NCI-H1436 treated with DMSO at 0.1 percent for 48 hours (cell line): ENCODE measurements around the gene RNPS1.
"Not testable (repeated sequence)": the region's sequence is repeated elsewhere in the genome, so short reads cannot be mapped to it uniquely, and the experiment has no call there.

Experiments
- DNase-seq: peaks from one replicate; lab custom pipeline; 2025; lab: John Stamatoyannopoulos, UW

Gene RNPS1

GRCh38 chr16:2282866-2283555 is 15.1 kb upstream of the RNPS1 start:
- DNase-seq = no peak

GRCh38 chr16:2282262-2282661 is 14.3 kb upstream of the RNPS1 start:
- no peak for DNase-seq

GRCh38 chr16:2280981-2281542 is 13.1 kb upstream of the RNPS1 start:
- DNase-seq = no peak

GRCh38 chr16:2280461-2280860 is 12.5 kb upstream of the RNPS1 start:
- no peak for DNase-seq

GRCh38 chr16:2278956-2279800 is 11.3 kb upstream of the RNPS1 start:
- no peak for DNase-seq

- DNase-seq = no peak
Measured at GRCh38 chr16:2278272-2278608, 10.3 kb upstream of the RNPS1 start.

- no peak for DNase-seq
Measured at GRCh38 chr16:2277466-2278271, 9.7 kb upstream of the RNPS1 start.

GRCh38 chr16:2276368-2277195 is 8.7 kb upstream of the RNPS1 start:
- DNase-seq = no peak

GRCh38 chr16:2275476-2276367 is 7.8 kb upstream of the RNPS1 start:
- DNase-seq = no peak

- DNase-seq = no peak
Measured at GRCh38 chr16:2273931-2274330, 6.0 kb upstream of the RNPS1 start.

- no peak for DNase-seq
Measured at GRCh38 chr16:2273484-2273883, 5.6 kb upstream of the RNPS1 start.

GRCh38 chr16:2271848-2272461 is 4.0 kb upstream of the RNPS1 start:
- DNase-seq = no peak

- no peak for DNase-seq
Measured at GRCh38 chr16:2270588-2271470, 2.9 kb upstream of the RNPS1 start.

- no peak for DNase-seq
Measured at GRCh38 chr16:2270070-2270462, 2.1 kb upstream of the RNPS1 start.

GRCh38 chr16:2267505-2267912 is 417 bp downstream of the RNPS1 start:
- DNase-seq = not testable (repeated sequence)

- not testable (repeated sequence) for DNase-seq
Measured at GRCh38 chr16:2266887-2267286, 1.0 kb downstream of the RNPS1 start.

- DNase-seq = not testable (repeated sequence)
Measured at GRCh38 chr16:2263026-2263425, 4.9 kb downstream of the RNPS1 start.

GRCh38 chr16:2260250-2260649 is 7.7 kb downstream of the RNPS1 start:
- DNase-seq = no peak

GRCh38 chr16:2258530-2258929 is 9.4 kb downstream of the RNPS1 start:
- not testable (repeated sequence) for DNase-seq
